HG03045 (cell line): ENCODE data around the gene RFTN2.
"Not testable (repeated sequence)": the region's sequence is repeated elsewhere in the genome, so short reads cannot be mapped to it uniquely, and the experiment has no call there.

Experiments used
- ATAC-seq: cut with Tn5 transposase; IDR thresholded peaks from one replicate; pipeline ENCODE4 v1.9.1; 2021; ENCODE audit warnings: mild to moderate bottlenecking, moderate library complexity; ENCODE audit not compliant: unreplicated experiment

RFTN2 gene

GRCh38 chr2:197675711-197676188, 363 bp upstream of the RFTN2 start:
- ATAC-seq = no peak

GRCh38 chr2:197674591-197674990, 796 bp downstream of the RFTN2 start:
- no peak for ATAC-seq

GRCh38 chr2:197674060-197674459, 1.3 kb downstream of the RFTN2 start:
- no peak for ATAC-seq

- ATAC-seq = no peak
These were observed 1.8 kb downstream of the RFTN2 start for GRCh38 chr2:197673606-197674005.

GRCh38 chr2:197673106-197673505, 2.3 kb downstream of the RFTN2 start:
- no peak for ATAC-seq

GRCh38 chr2:197672371-197672893, 3.0 kb downstream of the RFTN2 start:
- ATAC-seq = no peak

GRCh38 chr2:197669077-197669476, 6.3 kb downstream of the RFTN2 start:
- ATAC-seq = no peak

GRCh38 chr2:197668296-197668695, 7.1 kb downstream of the RFTN2 start:
- no peak for ATAC-seq

GRCh38 chr2:197666277-197666676, 9.1 kb downstream of the RFTN2 start:
- no peak for ATAC-seq

GRCh38 chr2:197661626-197662025, 13.8 kb downstream of the RFTN2 start:
- ATAC-seq = no peak

GRCh38 chr2:197657562-197657961, 17.8 kb downstream of the RFTN2 start:
- no peak for ATAC-seq

- ATAC-seq = no peak
These were observed 27.3 kb downstream of the RFTN2 start for GRCh38 chr2:197647961-197648690.

GRCh38 chr2:197641666-197642065, 33.7 kb downstream of the RFTN2 start:
- no peak for ATAC-seq

- not testable (repeated sequence) for ATAC-seq
These were observed 34.7 kb downstream of the RFTN2 start for GRCh38 chr2:197640571-197641122.

GRCh38 chr2:197633109-197633657, 42.2 kb downstream of the RFTN2 start:
- ATAC-seq = no peak

GRCh38 chr2:197628043-197628500, 47.3 kb downstream of the RFTN2 start:
- ATAC-seq = peak; percentile 68

- ATAC-seq = no peak
These were observed 48.3 kb downstream of the RFTN2 start for GRCh38 chr2:197626965-197627625.

- no peak for ATAC-seq
These were observed 55.3 kb downstream of the RFTN2 start for GRCh38 chr2:197620133-197620532.

GRCh38 chr2:197615016-197615652, 60.3 kb downstream of the RFTN2 start:
- ATAC-seq = no peak

GRCh38 chr2:197614532-197614931, 60.9 kb downstream of the RFTN2 start:
- ATAC-seq = no peak

GRCh38 chr2:197613509-197613987, 61.8 kb downstream of the RFTN2 start:
- ATAC-seq = no peak
